ENCODE measurements around the gene BBIP1. TPM values are rescaled to one million over a fixed set of nuclear protein-coding genes. Genes with fewer than 3 reads are reported as not detected.
A peak's percentile ranks its signal among the peaks of the same experiment; 100 is the strongest.

The BBIP1 gene
- total RNA-seq, 2 donors from 2014 or later = 12.3 to 15.7 TPM

DNA sequence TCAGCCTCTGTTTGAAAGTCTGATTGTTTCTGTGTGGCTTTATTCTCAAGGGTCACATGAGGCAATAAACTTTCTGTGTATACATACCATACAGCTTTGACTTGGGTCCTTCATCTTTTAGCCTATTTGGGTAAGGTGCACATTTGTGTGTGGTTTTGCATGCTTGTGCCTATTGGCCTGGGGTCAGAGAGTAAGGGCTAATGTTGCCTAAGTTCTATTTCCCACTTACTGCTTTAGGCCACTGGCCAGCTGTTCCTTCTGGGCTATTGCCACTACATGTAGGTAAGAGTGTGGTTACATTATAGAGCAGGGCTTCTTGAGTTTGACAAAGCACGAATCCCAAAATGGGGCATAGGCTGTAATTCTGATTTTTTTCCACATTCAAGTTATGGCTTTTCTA lies 21.8 kb downstream of the BBIP1 start:
- ATAC-seq (peak; percentile 15), DNase-seq (no peak)
- intact Hi-C loops (cut with DNase I, micrococcal nuclease) = loop anchor here (5.0 to 10.0 kb wide), 2 partner anchors 95 to 152 kb away; no protein-coding TSS in a partner anchor

DNA sequence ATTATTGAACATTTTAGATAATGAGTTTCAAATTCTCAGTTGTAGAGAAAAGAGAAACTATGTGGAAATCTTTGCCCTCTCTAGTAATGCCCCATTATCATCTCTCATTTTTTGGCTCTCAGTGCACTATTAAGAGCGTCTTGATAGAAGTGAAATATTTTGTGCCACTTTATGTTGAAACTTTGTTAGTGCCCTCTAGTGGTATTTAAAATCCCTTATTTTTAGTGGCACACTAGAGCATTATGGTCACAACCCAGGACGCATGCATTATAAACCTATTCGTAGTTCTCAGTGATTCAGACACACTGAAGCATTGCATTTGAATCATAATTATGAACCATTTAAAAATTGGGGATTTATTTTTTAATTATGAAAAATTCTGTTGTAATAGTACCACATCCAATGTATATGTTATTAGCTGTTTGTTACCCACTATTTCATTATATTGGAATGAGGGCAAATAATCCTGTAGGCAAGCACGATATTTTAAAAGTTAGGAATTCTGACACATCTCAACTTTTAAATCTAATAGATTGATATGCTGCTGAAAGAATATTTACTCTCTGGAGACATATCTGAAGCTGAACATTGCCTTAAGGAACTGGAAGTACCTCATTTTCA lies 25.3 kb downstream of the BBIP1 start:
- intact Hi-C loops (cut with DNase I, micrococcal nuclease) = loop anchor here (5.0 to 10.0 kb wide), 2 partner anchors 146 to 149 kb away; no protein-coding TSS in a partner anchor
- DNase-seq (no peak), ATAC-seq (peak; percentile 65)

DNA sequence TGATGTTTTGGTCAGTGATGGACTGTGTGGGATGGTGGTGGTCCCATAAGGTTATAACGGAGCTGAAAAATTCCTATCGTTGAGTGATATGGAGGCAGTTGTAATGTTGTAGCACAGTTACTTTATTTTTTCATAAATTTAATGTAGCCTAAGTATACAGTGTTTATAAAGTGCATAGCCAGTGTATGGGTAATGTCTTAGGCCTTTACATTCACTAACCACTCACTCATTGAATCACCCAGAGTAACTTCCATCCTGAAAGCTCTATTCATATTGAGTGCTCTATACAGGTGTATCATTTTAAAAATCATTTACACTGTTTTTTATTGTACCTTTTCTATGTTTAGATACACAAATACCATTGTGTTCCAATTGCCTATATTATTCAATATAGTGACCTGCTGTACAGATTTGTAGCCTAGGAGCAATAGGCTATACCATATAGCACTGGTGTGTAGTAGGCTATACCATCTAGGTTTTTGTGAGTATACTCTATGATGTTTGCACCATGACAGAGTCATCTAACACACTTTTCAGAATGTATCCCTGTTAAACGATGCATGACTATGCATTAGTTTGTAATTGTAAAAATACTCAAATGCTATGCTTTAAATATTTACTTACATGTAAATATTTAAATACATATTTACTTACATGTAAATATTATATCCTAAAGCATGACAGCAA lies 26.2 kb downstream of the BBIP1 start:
- intact Hi-C loops (cut with DNase I, micrococcal nuclease) = loop anchor here (5.0 to 10.0 kb wide), 2 partner anchors 145 to 148 kb away; no protein-coding TSS in a partner anchor
- DNase-seq = no peak
- peak; percentile 18 for ATAC-seq

DNA sequence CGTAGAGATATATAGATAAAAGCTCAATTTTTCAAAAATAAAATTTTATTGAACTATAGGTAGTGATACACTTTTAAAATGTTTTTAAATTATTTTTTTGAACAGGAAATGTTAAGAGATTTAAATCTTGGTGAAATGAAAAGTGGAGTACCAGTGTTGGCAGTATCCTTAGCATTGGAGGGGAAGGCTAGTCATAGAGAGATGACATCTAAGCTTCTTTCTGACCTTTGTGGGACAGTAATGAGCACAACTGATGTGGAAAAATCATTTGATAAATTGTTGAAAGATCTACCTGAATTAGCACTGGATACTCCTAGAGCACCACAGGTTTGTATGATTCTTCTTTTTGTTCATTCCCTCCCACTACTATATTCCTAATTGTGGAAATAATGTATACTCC lies 31.4 kb downstream of the BBIP1 start:
- no peak for ATAC-seq
- intact Hi-C loops (cut with DNase I, micrococcal nuclease) = no loop called here
- no peak for DNase-seq

DNA sequence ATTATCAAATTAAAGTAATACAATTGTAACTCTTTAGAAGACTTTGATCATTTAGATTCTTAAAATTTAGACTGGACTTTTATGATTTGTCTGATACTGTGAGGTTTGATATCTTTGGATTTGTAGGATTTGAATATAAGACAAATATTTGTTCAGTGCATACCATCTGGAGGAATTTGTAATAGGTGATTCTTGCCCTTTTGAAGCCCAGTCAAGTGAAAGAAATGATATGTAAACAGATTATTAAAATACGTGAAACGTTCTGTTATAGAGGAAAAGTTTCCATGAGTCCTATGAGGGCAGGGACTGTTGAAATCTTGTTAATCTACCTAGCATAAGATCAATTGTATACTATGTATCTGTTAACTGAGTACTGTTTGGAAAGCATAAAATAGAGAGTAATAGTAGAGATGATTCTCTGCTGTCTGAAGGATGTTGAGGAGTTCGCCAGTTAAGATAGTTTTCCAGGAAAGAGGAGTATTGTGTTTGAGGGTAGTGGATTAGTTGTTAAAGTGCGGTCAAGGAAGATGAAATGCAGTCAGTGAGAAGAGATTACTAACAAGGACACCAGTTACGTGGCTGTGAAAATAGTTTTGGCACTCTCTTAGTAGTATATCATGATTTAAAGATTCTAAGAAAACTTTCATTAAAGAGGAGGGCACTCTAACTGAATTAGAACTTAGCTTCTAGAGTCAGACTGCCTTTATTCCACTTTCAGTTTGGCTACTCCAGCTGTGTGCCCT lies 32.9 kb downstream of the BBIP1 start:
- ATAC-seq (no peak), DNase-seq (no peak)
- intact Hi-C loops (cut with DNase I, micrococcal nuclease) = no loop called here

DNA sequence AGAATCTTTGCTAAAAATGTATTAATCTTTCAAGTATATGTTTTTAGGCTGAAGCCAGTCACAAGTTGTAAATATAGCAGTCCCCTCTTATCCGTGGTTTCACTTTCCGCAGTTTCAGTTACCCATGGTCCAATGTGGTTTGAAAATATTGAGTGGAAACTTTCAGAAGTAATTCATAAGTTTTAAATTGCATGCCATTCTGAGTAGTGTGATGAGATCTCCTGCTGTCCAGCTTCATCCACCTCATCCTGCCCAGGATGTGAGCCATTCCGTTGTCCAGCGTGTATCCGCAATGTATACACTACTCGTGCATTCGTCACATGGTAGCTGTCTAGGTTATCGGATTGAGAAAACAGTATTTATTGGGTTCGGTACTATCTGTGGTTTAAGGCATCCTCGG lies 35.1 kb downstream of the BBIP1 start:
- ATAC-seq (no peak), DNase-seq (no peak)
- intact Hi-C loops (cut with DNase I, micrococcal nuclease) = no loop called here

DNA sequence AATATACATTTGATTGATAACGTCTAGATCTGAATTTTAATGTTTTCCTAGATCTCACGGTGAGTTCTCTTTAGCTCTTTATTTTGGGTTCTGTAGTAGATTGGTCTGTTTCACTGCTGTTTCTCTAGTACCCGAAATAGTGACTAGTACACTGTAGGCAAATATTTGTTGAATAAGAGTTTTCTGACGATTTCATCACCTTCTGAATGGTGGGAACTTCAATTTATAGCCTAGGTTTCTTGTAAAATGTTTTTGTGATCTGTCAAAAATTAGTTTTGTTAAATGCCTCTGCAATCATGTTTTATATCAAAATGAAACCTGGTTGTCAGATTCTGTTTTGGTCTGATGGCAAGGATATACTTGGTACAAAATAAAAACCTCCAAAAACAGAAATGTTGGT lies 37.1 kb downstream of the BBIP1 start:
- no peak for DNase-seq
- intact Hi-C loops (cut with DNase I, micrococcal nuclease) = no loop called here
- ATAC-seq = no peak

DNA sequence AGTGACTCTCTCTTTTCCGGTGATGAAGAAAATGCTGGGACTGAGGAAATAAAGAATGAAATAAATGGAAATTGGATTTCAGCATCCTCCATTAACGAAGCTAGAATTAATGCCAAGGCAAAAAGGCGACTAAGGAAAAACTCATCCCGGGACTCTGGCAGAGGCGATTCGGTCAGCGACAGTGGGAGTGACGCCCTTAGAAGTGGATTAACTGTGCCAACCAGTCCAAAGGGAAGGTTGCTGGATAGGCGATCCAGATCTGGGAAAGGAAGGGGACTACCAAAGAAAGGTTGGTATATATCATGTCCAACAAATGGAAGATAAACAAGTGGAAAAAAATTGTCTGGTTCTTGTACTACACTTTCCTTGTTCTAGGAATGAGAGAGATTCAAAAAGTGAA lies 37.7 kb downstream of the BBIP1 start:
- ATAC-seq = no peak
- no peak for DNase-seq
- intact Hi-C loops (cut with DNase I, micrococcal nuclease) = no loop called here

DNA sequence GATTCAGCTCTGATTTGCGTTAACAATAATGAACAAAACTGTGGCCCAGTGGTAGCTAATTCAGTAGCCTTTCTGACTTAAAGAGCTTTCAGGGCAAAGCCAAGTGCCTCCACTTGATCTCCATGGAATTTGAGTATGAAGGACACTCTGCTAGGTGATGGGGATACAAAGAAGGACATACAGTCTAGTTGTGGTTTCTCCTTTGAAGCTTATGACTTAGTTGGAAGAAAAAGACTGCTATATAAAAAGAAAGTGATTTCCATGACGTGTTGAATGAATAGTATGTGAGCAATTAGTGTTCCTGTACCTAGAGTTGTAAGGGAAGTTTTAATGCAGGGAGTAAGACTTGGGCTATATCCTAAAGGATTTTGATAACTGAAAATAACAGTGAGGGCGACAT lies 39.0 kb downstream of the BBIP1 start:
- ATAC-seq (peak; percentile 8), DNase-seq (no peak)
- intact Hi-C loops (cut with DNase I, micrococcal nuclease) = no loop called here

DNA sequence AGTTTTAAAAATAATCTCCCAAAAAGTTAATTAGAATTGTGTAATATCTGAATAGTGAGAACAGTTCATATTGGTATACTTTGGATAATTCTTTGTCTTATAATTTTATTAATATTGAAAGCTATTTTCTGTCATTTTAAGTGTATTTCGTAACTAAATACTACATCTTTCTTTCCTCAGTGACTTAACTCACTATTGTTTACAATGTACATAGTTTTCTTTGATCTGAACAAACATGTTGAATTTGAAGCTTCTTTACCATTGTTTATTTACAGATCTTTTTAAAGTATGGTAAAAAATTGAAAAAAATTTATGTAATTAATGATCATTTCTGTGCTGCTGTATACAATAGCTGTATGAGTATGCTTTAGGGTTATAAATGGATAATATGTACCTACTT lies 42.2 kb downstream of the BBIP1 start:
- no peak for DNase-seq
- intact Hi-C loops (cut with DNase I, micrococcal nuclease) = no loop called here
- no peak for ATAC-seq

DNA sequence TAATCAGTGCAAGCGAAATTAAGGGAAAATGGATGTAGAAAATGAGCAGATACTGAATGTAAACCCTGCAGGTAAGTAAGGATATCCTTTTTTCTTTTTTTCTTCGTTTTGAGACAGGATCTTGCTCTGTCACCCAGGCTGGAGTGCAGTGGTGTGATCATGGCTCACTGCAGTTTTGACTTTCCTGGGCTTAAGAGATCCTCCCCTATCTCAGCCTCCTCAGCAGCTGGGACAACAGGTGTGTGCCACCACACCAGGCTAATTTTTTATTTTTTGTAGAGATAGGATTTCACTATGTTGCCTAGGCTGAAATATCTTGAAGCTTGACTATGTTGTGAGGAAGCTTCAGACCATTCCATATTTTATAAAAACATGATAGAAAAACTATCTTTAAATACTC lies 43.0 kb downstream of the BBIP1 start:
- intact Hi-C loops (cut with DNase I, micrococcal nuclease) = no loop called here
- DNase-seq (no peak), ATAC-seq (no peak)

DNA sequence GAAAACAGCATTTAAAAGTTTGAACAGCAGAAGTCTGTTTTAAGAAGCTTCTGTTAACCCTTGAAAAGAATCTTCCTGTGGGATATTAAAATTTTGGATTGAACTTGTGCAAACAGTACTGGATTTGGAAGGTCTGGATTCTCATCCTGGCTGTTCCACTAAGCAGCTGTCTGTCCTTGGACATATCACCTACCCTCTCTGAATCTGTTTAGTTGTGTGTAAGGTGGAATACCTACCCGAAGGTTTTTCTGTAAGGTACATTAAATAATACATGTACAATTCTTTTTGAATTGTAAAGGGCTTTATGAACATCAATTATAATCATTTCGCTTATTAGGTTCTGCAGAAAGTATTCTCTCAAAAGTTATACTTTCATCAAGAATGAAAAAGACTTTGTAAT lies 45.0 kb downstream of the BBIP1 start:
- ATAC-seq (no peak), DNase-seq (no peak)
- intact Hi-C loops (cut with DNase I, micrococcal nuclease) = no loop called here

DNA sequence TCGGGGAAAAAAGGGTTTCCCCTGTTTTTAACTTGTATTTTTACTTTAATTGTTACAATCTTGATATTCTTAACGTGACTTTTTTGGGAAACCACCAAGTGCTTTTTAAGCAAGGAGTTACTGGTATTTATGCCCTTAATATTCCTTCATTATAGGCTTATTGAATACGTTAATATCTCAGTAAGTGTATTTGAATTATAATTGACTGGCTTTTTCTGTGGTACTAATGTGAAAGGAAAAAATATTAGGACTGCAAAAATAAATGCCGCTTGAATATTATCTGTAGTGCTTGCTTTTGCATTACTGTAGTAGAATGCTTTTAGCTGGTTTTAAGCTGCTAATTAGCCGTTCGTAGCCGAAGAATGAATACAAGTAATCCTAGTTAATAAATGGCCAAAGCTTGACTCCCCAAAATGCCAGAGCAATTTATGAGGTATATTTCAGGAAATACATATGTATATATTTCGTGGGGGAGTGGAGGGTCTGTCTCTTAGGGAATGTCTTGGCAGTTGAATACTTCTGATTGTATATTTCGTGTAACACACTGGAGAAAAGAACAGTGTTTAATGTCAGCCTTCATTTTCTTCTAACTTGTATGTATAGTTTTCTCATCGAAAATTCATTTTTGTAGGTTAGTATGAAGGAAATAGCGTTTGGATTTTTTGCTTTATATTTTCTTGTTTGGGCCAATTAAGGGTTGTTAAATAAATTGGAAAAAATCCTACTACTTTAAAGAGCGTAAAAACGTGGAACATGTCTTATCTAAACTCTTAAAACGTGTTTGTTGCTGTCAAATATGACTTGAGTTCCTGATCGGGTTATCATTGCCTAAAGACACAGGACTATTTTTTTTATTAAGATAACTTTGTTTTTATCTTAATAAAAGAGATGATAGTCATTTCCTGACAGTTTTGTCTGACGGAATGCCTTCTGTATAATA lies 45.7 kb downstream of the BBIP1 start:
- DNase-seq = no peak
- intact Hi-C loops (cut with DNase I, micrococcal nuclease) = no loop called here
- ATAC-seq = no peak

DNA sequence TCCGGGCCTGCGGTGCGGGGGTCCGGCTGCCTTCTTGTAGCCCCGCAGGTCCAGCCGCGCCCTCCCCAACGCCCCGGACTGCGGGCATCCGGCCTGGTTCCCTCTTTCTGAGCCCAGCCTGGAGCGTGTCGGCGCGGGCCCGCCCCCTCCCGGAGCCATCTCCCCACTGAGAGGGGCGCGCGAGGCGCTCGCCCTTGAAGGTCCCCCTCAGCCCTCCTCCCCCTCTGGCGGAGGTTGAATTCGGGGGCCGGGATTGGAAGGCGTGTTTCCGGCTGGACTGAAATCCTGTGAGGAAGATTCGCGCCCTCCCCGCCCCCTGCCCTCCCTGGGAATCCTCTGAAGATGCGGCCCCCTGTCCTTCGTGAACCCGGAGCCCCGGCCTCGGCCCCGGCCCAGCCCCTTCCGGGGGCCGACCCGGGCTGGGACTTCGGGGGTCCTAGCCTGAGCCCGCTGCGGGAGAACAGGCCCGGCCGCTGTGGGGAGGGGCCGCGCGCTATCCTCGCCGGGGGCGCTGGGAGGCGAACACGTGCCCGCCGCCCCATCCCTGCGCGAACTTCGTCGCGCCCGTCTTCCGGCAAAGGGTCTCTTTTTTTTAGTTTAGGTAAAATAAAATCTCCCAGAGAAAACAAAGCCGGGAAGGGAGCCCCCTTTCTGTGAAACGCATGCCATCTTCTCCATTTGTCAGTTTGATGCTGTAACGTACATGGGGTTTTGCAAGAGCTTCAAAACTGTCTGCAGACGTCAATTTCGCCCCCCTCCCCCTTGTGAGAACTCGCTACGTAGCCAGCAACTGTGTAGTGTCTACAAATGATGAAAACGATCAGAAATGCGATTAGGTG lies 46.6 kb downstream of the BBIP1 start:
- DNase-seq = peak; percentile 71 to 84
- intact Hi-C loops (cut with DNase I, micrococcal nuclease) = no loop called here
- peak; percentile 59 for ATAC-seq

DNA sequence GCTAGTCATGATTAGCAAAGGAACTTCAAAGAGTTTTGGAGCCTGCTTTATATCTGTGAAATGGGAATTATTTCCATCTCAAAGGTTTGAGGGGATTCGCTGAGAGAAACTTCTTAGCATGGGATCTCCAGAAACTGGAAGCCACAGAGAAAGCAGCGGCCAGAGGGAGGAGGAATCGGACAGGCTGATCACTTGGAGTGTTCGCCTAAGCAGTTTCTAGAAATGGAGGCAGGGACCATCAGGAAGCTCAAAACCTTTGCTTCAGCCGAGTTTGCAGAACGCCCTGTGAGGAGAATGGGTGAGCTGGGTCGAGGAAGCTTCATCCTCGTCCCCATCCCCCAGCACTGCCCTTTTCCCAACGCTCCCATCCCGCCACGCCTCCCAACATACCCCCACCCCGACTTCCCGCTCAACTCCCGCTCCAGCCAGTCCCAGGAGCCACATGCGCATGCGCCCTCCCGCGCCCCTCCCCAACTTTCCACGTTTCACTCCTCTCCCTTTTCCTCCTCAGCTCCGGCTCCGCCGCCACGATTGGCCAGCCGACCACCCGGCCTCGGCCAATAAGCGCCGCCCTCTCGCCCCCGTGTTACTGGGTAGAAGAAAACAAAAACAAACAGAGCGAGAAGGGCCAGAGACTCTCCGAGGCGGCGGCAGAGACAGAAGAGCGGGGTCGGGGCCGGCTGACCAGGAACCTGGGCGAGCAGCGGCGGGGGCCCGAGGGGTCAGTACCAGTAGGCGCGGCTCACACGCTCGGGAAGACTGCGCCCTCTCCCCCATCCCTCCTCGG lies 47.5 kb downstream of the BBIP1 start, which contains the start of gene PDCD4:
TSS of gene PDCD4 (plus strand) at position 631 of the 787 bp plus-strand sequence. CDS start 4,100 bp downstream, outside the sequence.
- ATAC-seq (peak; percentile 82), DNase-seq (peak; percentile 99 to 100)
- intact Hi-C loops (cut with DNase I, micrococcal nuclease) = no loop called here

DNA sequence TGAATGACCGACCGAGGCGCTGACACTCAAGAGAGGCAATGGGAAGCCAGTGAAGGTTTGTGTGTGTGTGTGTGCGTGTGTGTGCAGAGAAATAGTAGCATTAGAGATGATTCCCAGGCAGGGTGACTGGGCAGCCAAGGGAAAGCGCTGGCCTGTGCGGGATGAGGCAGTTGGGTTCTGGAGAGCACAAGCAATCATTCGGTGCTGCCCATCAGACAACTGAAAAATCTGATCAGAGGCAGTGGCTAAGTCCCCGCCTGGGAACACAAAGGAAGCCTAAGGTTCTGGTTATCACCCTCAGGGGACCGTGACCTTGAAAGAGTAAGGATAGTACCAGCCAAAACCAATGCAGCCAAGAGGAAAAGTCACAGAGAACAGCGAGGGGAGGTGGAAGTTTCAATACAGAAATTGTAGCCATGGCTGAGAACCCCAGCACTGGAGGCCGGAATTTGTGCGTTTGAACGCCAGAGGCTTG lies 48.1 kb downstream of the BBIP1 start:
- DNase-seq (no peak), ATAC-seq (no peak)
- intact Hi-C loops (cut with DNase I, micrococcal nuclease) = no loop called here

DNA sequence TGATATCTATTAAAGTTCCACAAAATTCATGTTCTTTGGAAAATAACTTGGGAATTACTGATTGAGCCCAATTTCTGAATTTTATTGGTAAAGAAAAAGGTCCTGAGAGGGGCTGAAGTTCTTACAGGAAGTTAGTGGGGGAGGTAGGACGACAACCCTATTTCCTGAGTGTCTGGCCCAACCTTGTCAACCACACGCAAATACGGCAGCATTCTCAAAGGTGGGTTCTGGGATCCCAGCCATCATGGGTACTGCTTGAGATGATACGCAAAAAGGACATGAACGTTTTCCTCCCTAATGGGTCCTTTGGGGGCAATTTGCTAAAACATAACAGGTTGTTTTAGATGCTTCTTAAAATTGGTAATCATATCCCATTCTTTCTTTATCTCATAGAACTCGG lies 50.0 kb downstream of the BBIP1 start:
- ATAC-seq (no peak), DNase-seq (no peak)
- intact Hi-C loops (cut with DNase I, micrococcal nuclease) = no loop called here
